Thymus (tissue), 11 donors: ENCODE results near the gene ERC1. TPM values are rescaled to one million over a fixed set of nuclear protein-coding genes. Genes with fewer than 3 reads are reported as not detected.

Experiments
- DNase-seq, 9 donors: peaks; one replicate each; pipeline ENCODE4 v3.0.0-alpha.2; 2013; ENCODE audit warnings: low spot score in 9 of 9, low read depth in 6 of 9, missing footprints in 1 of 9
- H3K27ac ChIP-seq, 2 donors: one replicate each; pipeline ENCODE4 v1.5.1; 2013; ENCODE audit warnings: control low read depth in 1 of 2, low read depth in 1 of 2, low read length in 1 of 2, mild to moderate bottlenecking in 1 of 2, moderate library complexity in 1 of 2
- H3K27me3 ChIP-seq, 2 donors: one replicate each; pipeline ENCODE4 v1.5.1; 2013; ENCODE audit warnings: low read length in 1 of 2; ENCODE audit not compliant: control insufficient read depth in 2 of 2, insufficient read depth in 1 of 2
- H3K36me3 ChIP-seq, 2 donors: one replicate each; pipeline ENCODE4 v1.5.1; 2013; ENCODE audit warnings: low read length in 1 of 2, mild to moderate bottlenecking in 1 of 2, moderate library complexity in 1 of 2; ENCODE audit not compliant: control insufficient read depth in 2 of 2, insufficient read depth in 2 of 2
- H3K4me1 ChIP-seq, 2 donors: one replicate each; pipeline ENCODE4 v1.5.1; 2013; ENCODE audit warnings: low read length in 2 of 2; ENCODE audit not compliant: control insufficient read depth in 2 of 2, insufficient read depth in 2 of 2
- H3K4me3 ChIP-seq, 2 donors: one replicate each; pipeline ENCODE4 v1.5.1; 2013; ENCODE audit warnings: low read length in 2 of 2, control low read depth in 1 of 2, mild to moderate bottlenecking in 1 of 2
- H3K9me3 ChIP-seq, 2 donors: one replicate each; pipeline ENCODE4 v1.5.1; 2013; ENCODE audit warnings: low read length in 1 of 2, mild to moderate bottlenecking in 1 of 2; ENCODE audit not compliant: control insufficient read depth in 2 of 2, insufficient read depth in 1 of 2
- WGBS: extraction: QIAGEN DNeasy Blood & Tissue Kit; methylation state at CpG from one replicate; pipeline ENCODE4 v1.1.7; 2013; 5-methylcytosine and 5-hydroxymethylcytosine counted together
- polyA plus RNA-seq: library from polyadenylated mRNA; stranded (reverse); fragments of 200-250 nt; gene quantifications from one replicate; pipeline ENCODE4 v1.2.3, GENCODE V29; 2013
- total RNA-seq: library from RNA; stranded (reverse); fragments of 120-200 nt; gene quantifications from one replicate; pipeline ENCODE4 v1.2.4, GENCODE V29; 2013
- donor health status: healthy.

The ERC1 gene
- total and polyA plus RNA-seq, 2 donors, result 4.2 to 13.8 TPM

DNA sequence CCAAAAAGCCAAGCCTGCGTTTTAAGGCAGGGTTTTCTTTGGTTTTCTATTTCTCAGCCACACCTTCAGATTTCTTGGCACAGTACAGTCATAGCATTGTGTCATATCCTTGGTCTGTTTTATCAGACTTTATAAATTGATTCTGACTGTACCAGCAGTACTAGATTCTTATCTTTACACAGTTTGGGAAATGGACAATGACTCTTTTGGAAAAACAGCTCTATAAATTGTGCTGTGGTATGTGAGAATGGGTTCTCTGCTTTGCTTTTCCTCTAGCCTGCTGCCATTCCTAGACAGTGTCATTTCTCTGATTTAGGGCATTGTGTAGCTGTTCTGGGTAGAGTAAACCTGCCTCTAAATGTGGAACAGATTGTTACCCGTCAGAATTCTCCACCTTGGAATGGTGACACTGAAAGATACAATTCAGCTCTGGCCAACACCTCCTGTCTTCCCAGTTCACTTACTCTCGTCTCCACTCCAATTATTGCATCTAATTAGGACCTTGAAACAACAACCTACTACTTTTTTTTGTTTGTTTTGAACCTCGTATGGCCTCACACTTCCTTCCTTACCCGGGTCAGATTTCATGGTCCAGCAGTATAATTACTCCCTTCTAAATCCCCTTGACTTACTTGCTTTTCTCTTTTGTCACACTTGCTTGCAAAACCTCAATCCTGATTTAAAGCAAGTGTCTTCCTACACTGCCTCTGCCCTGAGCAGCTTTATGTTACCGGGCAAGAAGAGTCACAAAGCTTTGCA, 226.3 kb downstream of the ERC1 start:
- no peaks in the 10 kb centered on the region for H3K9me3 ChIP-seq
- H3K27me3 ChIP-seq, result no peaks in the 10 kb centered on the region
- H3K4me3 ChIP-seq, result no peak overlapping the region
- no peak overlapping the region for H3K27ac ChIP-seq
- no peaks in the 10 kb centered on the region for H3K36me3 ChIP-seq
- no peaks in the 10 kb centered on the region for H3K4me1 ChIP-seq
- no peak for DNase-seq
- WGBS, result 75% methylated on average over 6 of the region's 6 CpGs

DNA sequence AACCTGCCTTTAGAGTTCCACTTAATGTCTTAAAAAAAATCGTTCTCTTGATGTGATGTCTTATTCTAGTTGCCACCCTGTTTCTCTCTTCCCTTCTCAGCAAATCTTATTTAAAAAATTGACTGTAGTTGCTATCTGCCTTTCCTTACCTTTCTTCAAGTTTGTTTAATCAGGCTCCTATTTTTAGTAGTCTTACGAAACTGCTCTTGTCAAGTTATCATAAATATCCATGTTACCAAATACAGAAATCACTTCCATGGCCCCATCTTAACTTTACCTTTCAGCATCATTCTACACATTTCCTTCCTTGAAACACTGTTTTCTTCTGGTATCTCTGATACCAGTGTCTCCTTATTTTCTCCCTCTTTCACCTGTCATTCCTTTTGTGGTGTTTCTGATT, 227.3 kb downstream of the ERC1 start:
- DNase-seq, result no peak
- no peak overlapping the region for H3K27ac ChIP-seq
- H3K27me3 ChIP-seq, result no peaks in the 10 kb centered on the region
- no peaks in the 10 kb centered on the region for H3K36me3 ChIP-seq
- no peaks in the 10 kb centered on the region for H3K4me1 ChIP-seq
- no peak overlapping the region for H3K4me3 ChIP-seq
- WGBS, result 95% methylated on average over 2 of the region's 2 CpGs
- H3K9me3 ChIP-seq, result no peaks in the 10 kb centered on the region

DNA sequence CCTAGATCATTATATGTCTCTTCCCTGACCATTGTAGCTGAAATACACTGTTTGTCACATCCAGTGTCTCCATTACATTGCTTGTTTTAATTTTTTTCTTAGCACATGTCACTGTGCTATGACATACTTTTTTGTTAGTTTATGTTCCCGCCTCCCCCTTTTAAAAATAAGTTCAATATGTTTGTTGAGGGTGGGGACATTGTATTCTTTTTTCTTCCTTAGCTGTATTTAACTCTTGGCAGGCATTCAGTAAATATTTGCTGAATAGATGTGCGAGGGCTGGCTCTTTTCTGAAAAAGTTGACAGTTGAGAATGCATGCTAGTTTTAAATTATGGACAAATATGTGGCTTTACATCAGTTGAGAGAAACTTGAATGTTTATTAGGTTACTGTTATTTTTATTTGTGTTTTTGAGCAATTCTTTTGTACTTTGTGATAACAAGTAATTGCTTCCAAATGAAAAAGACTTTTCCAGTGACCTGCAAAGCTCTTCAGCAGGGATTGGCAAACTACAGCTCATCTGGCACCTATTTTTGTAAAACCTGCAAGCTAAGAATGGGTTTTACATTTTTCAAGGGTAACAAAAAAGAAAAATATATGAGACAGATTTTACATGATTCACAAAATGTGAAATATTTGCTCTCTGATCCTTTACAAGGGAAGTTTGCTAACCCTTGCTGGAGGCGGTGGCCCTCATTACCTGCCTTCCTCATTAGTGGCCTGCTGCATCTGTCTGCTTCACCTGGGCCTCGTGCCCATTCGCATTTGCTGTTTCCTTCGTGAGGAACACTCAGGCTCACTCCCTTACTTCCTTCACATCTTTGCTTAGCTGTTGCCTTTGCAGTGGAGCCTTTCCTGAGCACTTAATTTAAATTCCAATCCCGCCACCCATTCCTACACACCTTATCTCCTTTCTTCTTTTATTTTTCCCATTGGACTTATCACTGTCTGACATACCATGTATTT, 229.4 kb downstream of the ERC1 start:
- no peak for DNase-seq
- no peak overlapping the region for H3K4me3 ChIP-seq
- H3K9me3 ChIP-seq, result no peaks in the 10 kb centered on the region
- no peaks in the 10 kb centered on the region for H3K27me3 ChIP-seq
- no peaks in the 10 kb centered on the region for H3K36me3 ChIP-seq
- 88% methylated on average over 7 of the region's 7 CpGs for WGBS
- H3K27ac ChIP-seq, result no peak overlapping the region
- H3K4me1 ChIP-seq, result no peaks in the 10 kb centered on the region

DNA sequence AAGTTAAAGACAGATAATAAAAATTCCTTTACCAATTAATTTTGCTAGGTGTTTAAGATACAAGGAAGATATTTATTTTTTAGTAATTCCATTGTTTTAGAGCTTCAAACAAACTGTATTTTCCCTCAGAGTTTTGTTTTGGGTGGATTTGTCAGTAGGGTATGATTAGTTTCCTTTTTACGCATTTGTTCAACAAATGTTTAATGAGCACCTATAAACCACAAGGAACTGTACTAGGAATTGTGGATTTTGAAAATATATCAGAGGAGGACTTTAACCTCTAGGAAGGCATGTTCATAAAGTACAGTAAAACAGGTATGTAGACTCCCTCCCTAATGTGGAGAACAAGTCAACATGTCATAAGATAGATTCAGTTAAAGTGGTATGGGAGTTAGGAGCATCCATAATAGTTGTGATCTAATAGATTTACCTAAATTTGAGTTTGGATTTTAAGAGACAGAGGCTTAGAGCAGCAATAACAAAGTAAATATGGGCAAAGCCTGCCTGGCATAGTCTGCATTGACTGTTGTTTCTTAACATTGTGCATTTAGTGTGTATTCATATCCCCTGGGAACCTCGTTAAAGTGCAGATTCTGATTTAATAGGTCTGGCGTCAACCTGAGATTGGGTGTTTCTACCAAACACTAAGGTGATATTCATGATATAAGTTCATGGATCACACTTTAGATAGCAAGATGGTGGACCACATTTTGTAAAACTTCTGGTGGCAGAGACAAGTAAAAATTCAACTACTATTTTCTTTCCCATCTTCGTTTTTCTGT, 232.0 kb downstream of the ERC1 start:
- 96% methylated on average over 4 of the region's 4 CpGs for WGBS
- H3K27ac ChIP-seq, result no peak overlapping the region
- H3K9me3 ChIP-seq, result no peaks in the 10 kb centered on the region
- no peaks in the 10 kb centered on the region for H3K4me1 ChIP-seq
- H3K27me3 ChIP-seq, result no peaks in the 10 kb centered on the region
- H3K4me3 ChIP-seq, result no peak overlapping the region
- no peaks in the 10 kb centered on the region for H3K36me3 ChIP-seq
- DNase-seq, result no peak

DNA sequence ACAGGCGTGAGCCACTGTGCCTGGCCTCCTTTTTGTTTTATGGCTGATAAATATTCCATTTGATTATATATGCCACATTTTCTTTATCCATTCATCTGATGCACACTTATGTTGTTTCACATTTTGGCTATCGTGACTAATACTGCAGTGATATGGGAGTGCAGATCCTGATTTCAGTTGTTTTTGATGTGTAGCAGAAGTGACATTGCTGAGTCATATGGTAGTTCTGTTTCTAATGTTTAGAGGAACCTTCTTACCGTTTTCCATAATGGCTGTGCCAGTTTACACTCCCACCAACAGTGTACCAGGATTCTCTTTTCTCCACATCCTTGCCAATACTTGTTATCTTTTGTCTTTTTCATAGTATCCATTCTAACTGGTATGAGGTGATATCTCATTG, 235.9 kb downstream of the ERC1 start:
- Histone ChIP-seq H3K4me3 (no peak overlapping the region), H3K36me3 (no peaks in the 10 kb centered on the region), H3K27me3 (no peaks in the 10 kb centered on the region), H3K27ac (no peak overlapping the region), H3K4me1 (no peaks in the 10 kb centered on the region), H3K9me3 (no peaks in the 10 kb centered on the region)
- WGBS, result 92% methylated on average over 3 of the region's 3 CpGs
- no peak for DNase-seq

DNA sequence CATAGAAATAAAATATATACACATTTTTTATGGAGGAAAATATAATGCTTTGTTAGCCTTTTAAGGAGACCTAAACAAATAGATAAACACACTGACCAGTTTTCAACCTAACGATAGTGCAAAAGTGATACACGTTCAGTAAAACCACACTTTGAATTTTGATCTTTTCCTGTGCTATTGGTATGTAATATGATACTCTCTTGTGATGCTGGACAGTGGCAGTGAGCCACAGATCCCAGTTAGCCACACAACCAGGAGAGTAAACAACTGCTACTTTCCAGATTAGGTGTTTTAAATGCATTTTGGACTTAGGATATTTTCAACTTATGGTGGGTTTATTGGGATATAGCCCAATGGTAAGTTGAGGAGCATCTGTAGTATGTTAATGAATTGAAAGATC, 243.1 kb downstream of the ERC1 start:
- H3K27ac ChIP-seq, result no peak overlapping the region
- WGBS, result 95% methylated on average over 2 of the region's 2 CpGs
- H3K36me3 ChIP-seq, result peaks cover under 1 to 6% of the 10 kb centered on the region in 2 donors
- no peaks in the 10 kb centered on the region for H3K27me3 ChIP-seq
- no peaks in the 10 kb centered on the region for H3K4me1 ChIP-seq
- H3K4me3 ChIP-seq, result no peak overlapping the region
- no peaks in the 10 kb centered on the region for H3K9me3 ChIP-seq
- DNase-seq, result no peak

DNA sequence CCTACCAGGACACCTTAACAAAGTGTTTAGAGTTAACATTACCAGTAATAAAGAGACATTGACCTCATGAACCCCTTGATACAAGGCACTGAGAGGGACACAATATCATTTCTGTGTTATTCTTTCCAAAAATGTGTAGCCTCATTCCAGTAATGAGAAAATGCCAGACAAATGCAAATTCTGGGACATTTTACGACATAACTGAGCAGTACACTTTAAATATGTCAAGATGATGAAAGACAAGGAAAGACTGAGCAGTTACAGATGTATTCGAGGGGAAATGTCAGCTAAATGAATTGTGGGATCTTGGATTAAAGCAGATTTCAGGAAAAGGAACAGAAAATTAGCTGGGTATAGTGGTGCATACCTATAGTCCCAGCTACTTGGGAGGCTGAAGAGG, 255.6 kb downstream of the ERC1 start:
- H3K4me3 ChIP-seq, result no peak overlapping the region
- H3K27ac ChIP-seq, result no peak overlapping the region
- no peaks in the 10 kb centered on the region for H3K9me3 ChIP-seq
- no peaks in the 10 kb centered on the region for H3K27me3 ChIP-seq
- no peaks in the 10 kb centered on the region for H3K36me3 ChIP-seq
- no peaks in the 10 kb centered on the region for H3K4me1 ChIP-seq
- no peak for DNase-seq
- WGBS, result 93% methylated on average over 2 of the region's 2 CpGs

DNA sequence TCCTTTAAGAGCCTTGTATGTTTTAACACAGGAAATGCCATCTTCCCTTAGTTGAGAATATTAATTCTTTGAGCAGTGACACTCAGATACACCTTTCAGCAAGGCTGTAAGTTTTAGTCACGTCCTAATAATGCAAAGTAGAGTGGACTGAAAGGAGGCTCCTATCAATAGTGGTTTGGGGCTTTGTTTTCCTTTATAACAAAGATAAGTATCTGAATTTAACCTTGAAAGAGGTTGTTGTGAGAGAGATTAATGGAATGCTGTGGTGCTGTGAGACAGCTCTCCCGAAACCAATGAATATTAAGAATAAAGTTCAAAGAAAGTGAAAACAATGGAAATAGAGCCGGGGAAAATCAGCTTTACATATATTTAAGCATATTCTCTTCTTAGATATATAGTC, 259.6 kb downstream of the ERC1 start:
- WGBS, result 98% methylated on average over 3 of the region's 3 CpGs
- no peaks in the 10 kb centered on the region for H3K36me3 ChIP-seq
- H3K27me3 ChIP-seq, result no peaks in the 10 kb centered on the region
- no peak overlapping the region for H3K4me3 ChIP-seq
- no peaks in the 10 kb centered on the region for H3K4me1 ChIP-seq
- no peak overlapping the region for H3K27ac ChIP-seq
- no peaks in the 10 kb centered on the region for H3K9me3 ChIP-seq
- DNase-seq, result no peak
